ENCODE measurements around the gene DCLRE1B.

DNA sequence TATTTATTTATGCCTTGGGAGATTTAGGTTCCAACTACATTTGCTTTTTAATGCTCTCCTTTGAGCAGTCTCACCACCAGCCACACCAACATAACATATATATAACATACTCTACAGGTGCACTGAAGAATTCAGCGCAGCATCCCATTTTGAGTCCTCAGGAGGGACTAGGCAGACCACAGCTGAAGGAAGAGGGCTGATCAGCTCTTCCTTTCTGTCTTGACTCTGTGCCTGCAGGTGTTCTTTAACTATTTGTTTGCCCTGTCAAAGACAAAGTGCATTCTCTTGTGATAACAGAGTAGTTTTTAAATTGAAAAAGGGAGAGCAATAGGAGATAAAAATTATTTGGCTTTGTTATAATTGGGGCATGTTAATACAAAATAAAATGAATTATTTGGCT lies 41.0 kb downstream of the DCLRE1B start:
- TF ChIP-seq, protein P1, sequence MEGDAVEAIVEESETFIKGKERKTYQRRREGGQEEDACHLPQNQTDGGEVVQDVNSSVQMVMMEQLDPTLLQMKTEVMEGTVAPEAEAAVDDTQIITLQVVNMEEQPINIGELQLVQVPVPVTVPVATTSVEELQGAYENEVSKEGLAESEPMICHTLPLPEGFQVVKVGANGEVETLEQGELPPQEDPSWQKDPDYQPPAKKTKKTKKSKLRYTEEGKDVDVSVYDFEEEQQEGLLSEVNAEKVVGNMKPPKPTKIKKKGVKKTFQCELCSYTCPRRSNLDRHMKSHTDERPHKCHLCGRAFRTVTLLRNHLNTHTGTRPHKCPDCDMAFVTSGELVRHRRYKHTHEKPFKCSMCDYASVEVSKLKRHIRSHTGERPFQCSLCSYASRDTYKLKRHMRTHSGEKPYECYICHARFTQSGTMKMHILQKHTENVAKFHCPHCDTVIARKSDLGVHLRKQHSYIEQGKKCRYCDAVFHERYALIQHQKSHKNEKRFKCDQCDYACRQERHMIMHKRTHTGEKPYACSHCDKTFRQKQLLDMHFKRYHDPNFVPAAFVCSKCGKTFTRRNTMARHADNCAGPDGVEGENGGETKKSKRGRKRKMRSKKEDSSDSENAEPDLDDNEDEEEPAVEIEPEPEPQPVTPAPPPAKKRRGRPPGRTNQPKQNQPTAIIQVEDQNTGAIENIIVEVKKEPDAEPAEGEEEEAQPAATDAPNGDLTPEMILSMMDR (conservative IDR thresholded peaks at IDR 0.05) = no peak
- TF ChIP-seq EZH2 (IDR thresholded peaks at IDR 0.05; ENCODE audit: low read depth) = no peak
